ENCODE data around the gene ABCA13. TPM values are rescaled to one million over a fixed set of nuclear protein-coding genes. Genes with fewer than 3 reads are reported as not detected.

The ABCA13 gene
- total and polyA plus RNA-seq, 2 of the 4 experiments (the other 2 are of a cell fraction) = under 0.01 to 0.07 TPM

- ATAC-seq (ENCODE audit: low read depth) (no peak), DNase-seq (no peak)
- Histone ChIP-seq H3K9me1 (ENCODE audit: insufficient read depth, low read length) (no peaks in the 10 kb centered on the region; the same call in 1 of the 2 replicates), H2AK9ac (replicated peaks; ENCODE audit: low read depth, low read length, poor library complexity) (no peak overlapping the region), H3K9ac (ENCODE audit: low read depth, low read length) (no peak overlapping the region), H3K23ac (ENCODE audit: low read depth, low read length) (no peak overlapping the region), H2BK5ac (ENCODE audit: low read depth, low read length, poor library complexity, severe bottlenecking) (no peak overlapping the region), H3K79me1 (ENCODE audit: low read depth in 1 of 2, low read length in 2 of 2) (no peaks in the 10 kb centered on the region), H2BK120ac (ENCODE audit: low read depth, low read length) (no peak overlapping the region), H2AFZ (replicated peaks; ENCODE audit: low read length, poor library complexity) (no peak overlapping the region), H3K4me3 (ENCODE audit: insufficient read depth, low read depth, low read length) (no peak overlapping the region), H3K4ac (ENCODE audit: low read depth, low read length) (no peak overlapping the region), H3K27ac (ENCODE audit: insufficient read depth, low read length) (no peak overlapping the region), H3K9me3 (ENCODE audit: control insufficient read depth, insufficient read depth, low read length) (no peaks in the 10 kb centered on the region), H3K27me3 (ENCODE audit: control insufficient read depth, insufficient read depth, low read length) (no peaks in the 10 kb centered on the region), H3K18ac (ENCODE audit: low read depth, low read length) (no peak overlapping the region), H4K91ac (ENCODE audit: insufficient read depth, low read depth, low read length) (no peak overlapping the region), H2BK15ac (ENCODE audit: low read depth, low read length) (no peak overlapping the region), H4K8ac (ENCODE audit: low read depth in 2 of 2, low read length in 2 of 2) (no peak overlapping the region), H4K5ac (ENCODE audit: low read depth, low read length) (no peak overlapping the region), H3K36me3 (ENCODE audit: control insufficient read depth, insufficient read depth, low read length) (no peaks in the 10 kb centered on the region), H4K20me1 (ENCODE audit: insufficient read depth, low read length) (no peaks in the 10 kb centered on the region), H3K4me2 (ENCODE audit: low read depth, low read length) (no peak overlapping the region), H3K56ac (ENCODE audit: extremely low read depth, insufficient read depth, low read length) (no peak overlapping the region), H2BK20ac (ENCODE audit: low read depth, low read length) (no peak overlapping the region), H2AK5ac (ENCODE audit: low read depth, low read length) (no peak overlapping the region), H3K4me1 (ENCODE audit: control insufficient read depth, insufficient read depth, low read length) (no peaks in the 10 kb centered on the region), H3K14ac (replicated peaks; ENCODE audit: low read depth, low read length) (no peak overlapping the region)
- dilution Hi-C loops (cut with HindIII; ENCODE audit: low sequenced_read_pairs, unreplicated experiment) = no loop called here
- TF ChIP-seq, protein P1, sequence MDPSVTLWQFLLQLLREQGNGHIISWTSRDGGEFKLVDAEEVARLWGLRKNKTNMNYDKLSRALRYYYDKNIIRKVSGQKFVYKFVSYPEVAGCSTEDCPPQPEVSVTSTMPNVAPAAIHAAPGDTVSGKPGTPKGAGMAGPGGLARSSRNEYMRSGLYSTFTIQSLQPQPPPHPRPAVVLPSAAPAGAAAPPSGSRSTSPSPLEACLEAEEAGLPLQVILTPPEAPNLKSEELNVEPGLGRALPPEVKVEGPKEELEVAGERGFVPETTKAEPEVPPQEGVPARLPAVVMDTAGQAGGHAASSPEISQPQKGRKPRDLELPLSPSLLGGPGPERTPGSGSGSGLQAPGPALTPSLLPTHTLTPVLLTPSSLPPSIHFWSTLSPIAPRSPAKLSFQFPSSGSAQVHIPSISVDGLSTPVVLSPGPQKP (IDR thresholded peaks at IDR 0.05; ENCODE audit: borderline replicate concordance, low read depth, low read length) = no peak
- TF ChIP-seq, protein P2, sequence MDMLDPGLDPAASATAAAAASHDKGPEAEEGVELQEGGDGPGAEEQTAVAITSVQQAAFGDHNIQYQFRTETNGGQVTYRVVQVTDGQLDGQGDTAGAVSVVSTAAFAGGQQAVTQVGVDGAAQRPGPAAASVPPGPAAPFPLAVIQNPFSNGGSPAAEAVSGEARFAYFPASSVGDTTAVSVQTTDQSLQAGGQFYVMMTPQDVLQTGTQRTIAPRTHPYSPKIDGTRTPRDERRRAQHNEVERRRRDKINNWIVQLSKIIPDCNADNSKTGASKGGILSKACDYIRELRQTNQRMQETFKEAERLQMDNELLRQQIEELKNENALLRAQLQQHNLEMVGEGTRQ (IDR thresholded peaks at IDR 0.05; ENCODE audit: low read depth, low read length) = no peak
- TF ChIP-seq MAFK (IDR thresholded peaks at IDR 0.05; ENCODE audit: low read depth, low read length) = no peak
- TF ChIP-seq SMC3 (IDR thresholded peaks at IDR 0.05; ENCODE audit: low read depth, low read length) = no peak
- TF ChIP-seq POLR2A (IDR thresholded peaks at IDR 0.05; ENCODE audit: low read depth, low read length) = no peak
- no peak for TF ChIP-seq MAZ (IDR thresholded peaks at IDR 0.05; ENCODE audit: borderline replicate concordance, low read depth, low read length)
- no peak for TF ChIP-seq RCOR1 (IDR thresholded peaks at IDR 0.05; ENCODE audit: insufficient replicate concordance, low read length)
- no peak for TF ChIP-seq FOS (IDR thresholded peaks at IDR 0.05; ENCODE audit: low read depth, low read length)
- TF ChIP-seq CHD1 (IDR thresholded peaks at IDR 0.05; ENCODE audit: low read depth, low read length) = no peak
- TF ChIP-seq CTCF (conservative IDR thresholded peaks at IDR 0.05; ENCODE audit: low read depth, low read length) = no peak
- TF ChIP-seq RAD21 (IDR thresholded peaks at IDR 0.05; ENCODE audit: low read length) = no peak
- no peak for TF ChIP-seq RFX5 (IDR thresholded peaks at IDR 0.05; ENCODE audit: low read depth, low read length)
- TF ChIP-seq BHLHE40 (IDR thresholded peaks at IDR 0.05; ENCODE audit: low read depth, low read length) = no peak
- TF ChIP-seq CEBPB (IDR thresholded peaks at IDR 0.05; ENCODE audit: low read depth, low read length) = no peak
- 89% methylated on average over 3 of the region's 5 CpGs; no CpG with 5 or more reads in 1 of the 2 experiments for WGBS, 2 experiments (ENCODE audit: extremely low coverage in 2 of 2, insufficient read length in 1 of 2)
- ChIA-PET POLR2A (ENCODE audit: unreplicated experiment) (no interaction called here), CTCF (no interaction called here)
- BruUV-seq (replicated peaks) = no TSS peak
- intact Hi-C loops (cut with micrococcal nuclease) = no loop called here
- in situ Hi-C loops (cut with MboI; ENCODE audit: low sequenced_read_pairs) = no loop called here
Observed at GRCh38 chr7:48286836-48287235, 115.6 kb downstream of the ABCA13 start.
